Muscle layer of colon (tissue), 2 donors: ENCODE data around the gene EIF1AD.

Experiments used
- H3K27ac ChIP-seq: one replicate; pipeline ENCODE4 v1.7.0; 2013; ENCODE audit warnings: low read depth, mild to moderate bottlenecking, low read length, moderate library complexity
- H3K27me3 ChIP-seq, 2 donors: one replicate each; pipeline ENCODE4 v1.7.0; 2013; ENCODE audit warnings: low read length in 2 of 2, mild to moderate bottlenecking in 2 of 2; ENCODE audit not compliant: insufficient read depth in 2 of 2, control insufficient read depth in 1 of 2
- H3K36me3 ChIP-seq: one replicate; pipeline ENCODE4 v1.7.0; 2013; ENCODE audit warnings: mild to moderate bottlenecking, low read length; ENCODE audit not compliant: insufficient read depth
- H3K4me1 ChIP-seq: one replicate; pipeline ENCODE4 v1.7.0; 2013; ENCODE audit warnings: mild to moderate bottlenecking, low read length; ENCODE audit not compliant: insufficient read depth
- H3K4me3 ChIP-seq, 2 donors: one replicate each; pipeline ENCODE4 v1.7.0; 2013; ENCODE audit warnings: low read length in 2 of 2, low read depth in 1 of 2, mild to moderate bottlenecking in 1 of 2, moderate library complexity in 1 of 2
- H3K9ac ChIP-seq: one replicate; pipeline ENCODE4 v1.7.0; 2013; ENCODE audit warnings: low read length
- H3K9me3 ChIP-seq: one replicate; pipeline ENCODE4 v1.7.0; 2013; ENCODE audit warnings: mild to moderate bottlenecking, low read length
- donor health status: abdominal sarcoma.
- donor health status: Adenocarcinoma of cecum.

The EIF1AD gene, protein sequence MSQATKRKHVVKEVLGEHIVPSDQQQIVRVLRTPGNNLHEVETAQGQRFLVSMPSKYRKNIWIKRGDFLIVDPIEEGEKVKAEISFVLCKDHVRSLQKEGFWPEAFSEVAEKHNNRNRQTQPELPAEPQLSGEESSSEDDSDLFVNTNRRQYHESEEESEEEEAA

GRCh38 chr11:66001942-66002647 is at the start of gene EIF1AD, which contains the start of gene BANF1:
EIF1AD (minus strand) TSS chr11:66002157; CDS start chr11:66000389, 1,768 bp downstream.
BANF1 (plus strand) TSS chr11:66002503; CDS start chr11:66003251, 748 bp downstream.
- Histone ChIP-seq H3K9me3 (no peaks in the 10 kb centered on the region), H3K9ac (peak within 1 kb of the TSS; percentile 89), H3K27ac (peak within 1 kb of the TSS; percentile 93), H3K4me3 (peak within 1 kb of the TSS; percentile 98 to 100), H3K27me3 (no peaks in the 10 kb centered on the region), H3K36me3 (peaks cover 49% of the 10 kb centered on the region), H3K4me1 (peaks cover 16% of the 10 kb centered on the region)

DNA sequence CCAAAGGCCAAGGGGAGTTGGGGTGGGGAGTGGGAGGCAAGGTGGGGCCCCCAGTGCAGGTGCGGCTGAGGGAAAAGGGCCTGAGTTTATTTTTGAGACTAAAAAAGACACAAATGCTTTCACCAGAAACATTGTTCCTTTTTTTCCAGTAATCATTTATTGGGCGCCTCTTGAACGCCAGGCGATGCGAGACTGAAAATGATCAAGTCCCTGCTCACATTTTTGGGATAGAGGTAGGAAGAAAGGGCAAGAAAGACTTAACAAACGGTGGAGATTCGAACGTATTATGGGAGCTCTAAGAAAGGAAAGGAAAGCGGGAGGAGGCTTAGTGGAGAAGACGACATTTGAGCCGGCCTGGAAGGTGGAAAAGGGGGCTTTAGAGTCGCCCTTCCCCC is 49.4 kb upstream of the EIF1AD start:
- Histone ChIP-seq H3K27me3 (peaks cover 7 to 22% of the 10 kb centered on the region in 2 donors), H3K4me1 (peaks cover 16% of the 10 kb centered on the region)

DNA sequence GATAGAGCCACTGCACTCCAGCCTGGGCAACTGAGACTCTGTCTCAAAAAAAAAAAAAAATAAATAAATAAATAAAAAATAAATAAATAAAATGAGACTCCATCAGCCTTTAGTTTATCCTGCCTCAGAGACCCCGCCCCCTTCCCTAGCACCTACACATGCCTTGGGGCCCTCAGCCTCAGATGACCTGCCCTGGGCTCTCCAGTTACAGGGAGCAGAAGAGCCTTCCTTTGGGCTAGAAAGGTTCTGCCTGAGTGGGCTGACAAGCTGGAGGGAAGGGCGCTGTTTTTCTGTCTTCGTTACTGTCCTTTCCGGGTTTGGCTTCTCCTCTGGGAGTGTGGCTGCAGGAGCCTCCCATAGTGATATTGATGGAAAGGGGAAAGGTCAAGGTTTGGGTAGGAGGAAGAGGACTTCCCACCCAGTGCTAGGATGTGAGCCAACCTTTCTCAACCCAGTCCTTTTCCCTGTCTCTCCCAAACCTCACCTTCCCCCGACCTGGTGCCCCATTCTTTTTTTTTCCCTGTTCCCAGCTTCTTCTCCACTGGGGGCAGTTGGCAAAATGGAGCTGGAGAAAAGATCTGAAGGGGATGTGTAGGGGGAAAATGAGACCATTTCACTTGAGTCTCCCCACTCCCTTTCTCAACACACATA is 48.7 kb upstream of the EIF1AD start:
- Histone ChIP-seq H3K9me3 (no peaks in the 10 kb centered on the region), H3K27me3 (peaks cover 7 to 22% of the 10 kb centered on the region in 2 donors), H3K4me1 (peaks cover 16% of the 10 kb centered on the region), H3K36me3 (peaks cover 14% of the 10 kb centered on the region), H3K9ac (no peak overlapping the region), H3K27ac (peak overlapping the region; percentile 96), H3K4me3 (no peak overlapping the region)

More for the DNA sequence above, 49.4 kb upstream of the EIF1AD start:
- H3K9me3 ChIP-seq: no peaks in the 10 kb centered on the region
- peaks cover 21% of the 10 kb centered on the region for H3K36me3 ChIP-seq
- peak overlapping the region; percentile 96 for H3K27ac ChIP-seq
- H3K9ac ChIP-seq: peak overlapping the region; percentile 68
- H3K4me3 ChIP-seq: peak overlapping the region; percentile 45 to 65

- Histone ChIP-seq H3K36me3 (no peaks in the 10 kb centered on the region), H3K4me3 (no peak within 1 kb of the TSS), H3K27me3 (peaks cover 7 to 22% of the 10 kb centered on the region in 2 donors), H3K9me3 (no peaks in the 10 kb centered on the region), H3K4me1 (peaks cover 16% of the 10 kb centered on the region), H3K27ac (no peak within 1 kb of the TSS), H3K9ac (no peak within 1 kb of the TSS)
These were observed 46.8 kb upstream of the EIF1AD start, which contains the start of gene GAL3ST3 for GRCh38 chr11:66048547-66049323. GAL3ST3 (minus strand) TSS chr11:66049161; CDS start chr11:66045415, 3,746 bp downstream.

DNA sequence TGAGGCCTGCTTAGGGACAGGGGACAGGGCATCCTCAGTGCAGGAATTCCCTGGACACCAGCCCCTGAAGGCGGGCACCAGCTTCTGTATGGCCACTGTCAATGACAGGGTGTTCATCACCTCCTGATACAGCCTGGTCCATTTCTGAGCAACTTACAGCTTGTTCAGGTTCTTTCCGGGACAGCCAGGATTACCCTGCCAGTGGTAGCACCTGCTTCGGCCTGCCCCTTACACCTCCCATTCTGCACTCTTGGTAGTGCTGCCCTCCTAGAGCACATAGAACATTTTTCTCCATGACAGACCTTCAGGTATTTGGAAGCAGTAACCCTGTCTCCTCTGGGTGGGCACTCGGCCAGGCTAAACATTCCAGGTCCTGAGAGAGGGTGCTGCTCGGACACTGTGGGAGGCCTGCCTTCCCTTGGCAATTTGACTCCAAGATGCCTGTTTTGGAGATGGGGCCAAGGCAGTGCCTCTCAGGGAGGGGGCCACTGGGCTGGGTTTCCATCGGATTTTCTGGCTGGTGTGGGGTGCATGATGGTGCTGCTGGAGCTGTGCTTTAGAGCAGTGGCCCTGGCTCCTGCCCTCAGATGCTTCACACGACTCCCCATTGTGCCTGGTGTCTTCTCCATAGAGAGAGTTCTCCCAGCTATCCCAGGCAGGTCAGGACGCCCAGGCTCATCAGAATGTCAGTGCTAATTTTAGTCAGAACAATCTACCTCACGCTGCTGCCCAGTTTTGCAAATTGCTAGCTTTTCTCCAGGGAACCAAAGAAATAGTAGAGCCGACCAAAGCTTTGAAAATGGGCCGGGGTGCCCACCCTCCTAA is 45.8 kb upstream of the EIF1AD start:
- Histone ChIP-seq H3K4me3 (no peak overlapping the region), H3K9ac (no peak overlapping the region), H3K27ac (no peak overlapping the region), H3K9me3 (no peaks in the 10 kb centered on the region), H3K27me3 (peaks cover 7 to 22% of the 10 kb centered on the region in 2 donors), H3K36me3 (no peaks in the 10 kb centered on the region), H3K4me1 (peaks cover 8% of the 10 kb centered on the region)

- no peaks in the 10 kb centered on the region for H3K36me3 ChIP-seq
- H3K27me3 ChIP-seq: peaks cover 7 to 22% of the 10 kb centered on the region in 2 donors
- H3K4me3 ChIP-seq: no peak overlapping the region
- peaks cover 8% of the 10 kb centered on the region for H3K4me1 ChIP-seq
- H3K9me3 ChIP-seq: no peaks in the 10 kb centered on the region
- no peak overlapping the region for H3K27ac ChIP-seq
- H3K9ac ChIP-seq: no peak overlapping the region
These were observed 44.9 kb upstream of the EIF1AD start for GRCh38 chr11:66046901-66047300.

DNA sequence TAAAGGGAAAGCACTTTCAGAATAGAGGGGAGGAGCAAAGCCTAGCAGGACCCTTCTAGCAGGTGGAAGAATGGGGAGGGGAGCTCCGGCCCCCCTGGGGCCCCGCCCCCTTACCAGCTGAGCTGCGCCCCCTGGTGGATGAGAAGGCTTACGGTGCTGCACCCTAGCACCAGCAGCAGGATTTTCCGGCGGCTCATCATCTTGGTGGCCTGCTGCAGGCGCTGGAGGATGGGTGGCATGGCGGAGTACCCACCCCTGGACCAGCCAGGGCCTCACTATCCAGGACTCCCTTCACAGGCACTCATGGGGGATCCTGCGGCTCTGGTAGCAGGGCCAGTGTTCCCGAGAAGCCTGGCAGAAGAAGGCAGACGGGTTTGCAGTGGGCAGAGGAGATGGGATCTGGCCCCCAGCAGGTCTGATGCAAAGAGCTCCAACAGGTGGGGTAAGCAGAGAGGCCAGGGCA is 43.3 kb upstream of the EIF1AD start:
- Histone ChIP-seq H3K9ac (no peak overlapping the region), H3K4me1 (no peaks in the 10 kb centered on the region), H3K36me3 (no peaks in the 10 kb centered on the region), H3K27ac (no peak overlapping the region), H3K27me3 (peaks cover 7 to 22% of the 10 kb centered on the region in 2 donors), H3K9me3 (no peaks in the 10 kb centered on the region), H3K4me3 (no peak overlapping the region)

DNA sequence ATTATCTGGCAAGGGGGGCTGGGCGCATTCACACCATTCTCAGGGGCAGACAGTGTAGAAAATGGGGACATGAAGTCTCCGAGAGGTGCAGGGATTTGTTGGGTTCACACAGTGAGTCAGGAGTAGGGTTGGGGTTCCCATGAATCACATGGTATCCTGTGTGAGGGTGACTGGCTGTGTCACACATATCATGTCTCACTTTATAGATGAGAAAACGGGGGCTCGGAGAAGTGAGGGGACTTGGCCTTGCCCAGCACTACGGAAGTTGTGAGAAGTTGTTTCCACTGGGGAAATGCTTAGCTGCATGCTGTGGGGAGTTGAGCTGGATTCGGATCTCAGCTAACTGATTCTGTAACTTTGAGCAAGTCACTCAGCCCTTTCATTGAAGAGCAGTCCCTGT is 42.8 kb upstream of the EIF1AD start:
- no peaks in the 10 kb centered on the region for H3K4me1 ChIP-seq
- no peaks in the 10 kb centered on the region for H3K36me3 ChIP-seq
- H3K27ac ChIP-seq: no peak overlapping the region

GRCh38 chr11:66042996-66043906 is 41.3 kb upstream of the EIF1AD start:
- H3K9me3 ChIP-seq: no peaks in the 10 kb centered on the region
- no peak overlapping the region for H3K27ac ChIP-seq
- peaks cover 7 to 14% of the 10 kb centered on the region in 2 donors for H3K27me3 ChIP-seq
- no peak overlapping the region for H3K9ac ChIP-seq
- H3K4me1 ChIP-seq: no peaks in the 10 kb centered on the region
- H3K36me3 ChIP-seq: no peaks in the 10 kb centered on the region
- H3K4me3 ChIP-seq: no peak overlapping the region

More for the DNA sequence above, 42.8 kb upstream of the EIF1AD start:
- Histone ChIP-seq H3K9me3 (no peaks in the 10 kb centered on the region), H3K27me3 (peaks cover 7 to 22% of the 10 kb centered on the region in 2 donors), H3K4me3 (no peak overlapping the region), H3K9ac (no peak overlapping the region)
